ENCODE data around the gene ZNG1F. TPM values are rescaled to one million over a fixed set of nuclear protein-coding genes. Genes with fewer than 3 reads are reported as not detected.
"Not testable (repeated sequence)": the region's sequence is repeated elsewhere in the genome, so short reads cannot be mapped to it uniquely, and the experiment has no call there.

Gene ZNG1F
- total and polyA plus RNA-seq, 9 of the 15 experiments (the other 6 are each of a cell fraction or from before 2014, with no cell fraction given), result 6.9 to 104 (median 32.2) TPM

DNA sequence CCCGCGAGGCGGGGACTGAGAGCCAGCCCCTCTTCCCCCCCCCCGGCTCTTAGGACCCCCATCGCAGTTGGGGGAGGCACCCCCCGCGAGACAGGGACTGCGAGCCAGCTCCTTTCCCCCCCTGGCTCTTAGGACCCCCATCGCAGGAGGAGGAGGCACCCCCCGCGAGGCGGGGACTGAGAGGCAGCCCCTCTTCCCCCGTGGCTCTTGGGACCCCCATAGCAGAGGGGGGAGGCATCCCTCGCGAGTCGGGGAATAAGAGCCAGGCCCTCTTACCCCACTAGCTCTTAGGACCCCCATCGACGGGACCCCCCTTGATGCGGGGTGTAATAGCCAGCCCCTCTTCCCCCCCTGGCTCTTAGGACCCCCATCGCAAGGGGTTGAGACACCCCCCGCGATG, 80.3 kb downstream of the ZNG1F start:
- H3K4me3 ChIP-seq; in situ Hi-C loops (cut with MboI); H3K9me3 ChIP-seq (replicated peaks; ENCODE audit: control insufficient read depth, insufficient read depth, low read depth, low read length); POLR2A ChIA-PET; intact Hi-C loops (cut with micrococcal nuclease); FAIRE-seq; DNase-seq (ENCODE audit: extremely low read depth in 1 of 4, low spot score in 3 of 4); H3K4me1 ChIP-seq (replicated peaks in 1 of 2; ENCODE audit: control insufficient read depth in 2 of 2, insufficient read depth in 2 of 2, low read length in 2 of 2); H4K20me1 ChIP-seq (replicated peaks; ENCODE audit: control insufficient read depth, insufficient read depth, low read length); H3K27me3 ChIP-seq (ENCODE audit: control insufficient read depth in 2 of 2, insufficient read depth in 2 of 2, low read length in 2 of 2); H3K9me1 ChIP-seq (ENCODE audit: control insufficient read depth, insufficient read depth, low read length); ATAC-seq; CTCF ChIA-PET (ENCODE audit: low intra/inter-chr PET ratio); H3K9ac ChIP-seq (ENCODE audit: insufficient read depth in 1 of 2, low read depth in 2 of 2, low read length in 2 of 2); BruUV-seq (replicated peaks); H2AFZ ChIP-seq (ENCODE audit: low read depth, low read length); H3K4me2 ChIP-seq (ENCODE audit: insufficient read depth, low read length); H3K79me2 ChIP-seq (ENCODE audit: control insufficient read depth, insufficient read depth, low read length); H3K27ac ChIP-seq (ENCODE audit: extremely low read depth, low read depth, low read length); H3K36me3 ChIP-seq (ENCODE audit: control insufficient read depth, insufficient read depth, low read length): not testable (repeated sequence)
- WGBS (ENCODE audit: insufficient coverage, low coverage, missing lambda C conversion rate), result no CpG with 5 or more reads among the region's 22 CpGs

DNA sequence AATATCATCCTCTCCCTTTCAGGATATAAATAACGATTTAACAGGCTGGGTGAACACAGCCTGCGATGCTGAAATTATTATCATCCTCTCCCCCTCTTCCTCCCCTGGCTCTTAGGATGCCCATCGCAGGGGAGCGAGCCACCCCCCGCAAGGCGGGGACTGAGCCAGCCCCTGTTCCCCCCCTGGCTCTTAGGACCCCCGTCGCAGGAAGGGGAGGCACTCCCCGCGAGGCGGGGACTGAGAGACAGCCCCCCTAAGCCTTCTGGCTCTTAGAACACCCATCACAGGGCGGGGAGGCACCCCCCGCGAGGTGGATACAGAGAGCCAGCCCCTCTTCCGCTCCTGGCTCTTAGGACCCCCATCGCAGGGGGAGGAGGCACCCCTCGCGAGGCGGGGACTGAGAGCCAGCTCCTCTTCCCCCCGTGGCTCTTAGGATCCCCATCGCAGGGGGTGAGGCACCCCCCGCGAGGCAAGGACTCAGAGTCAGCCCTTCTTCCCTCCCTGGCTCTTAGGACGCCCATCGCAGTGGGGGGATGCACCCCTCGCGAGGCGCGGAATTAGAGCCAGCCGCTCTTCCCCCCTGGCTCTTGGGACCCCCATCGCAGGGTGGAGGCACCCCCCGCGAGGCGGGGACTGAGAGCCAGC, 82.5 kb downstream of the ZNG1F start:
- H3K27me3 ChIP-seq (ENCODE audit: control insufficient read depth in 2 of 2, insufficient read depth in 2 of 2, low read length in 2 of 2); ATAC-seq; H2AFZ ChIP-seq (ENCODE audit: low read depth, low read length); FAIRE-seq; H3K9me3 ChIP-seq (replicated peaks; ENCODE audit: control insufficient read depth, insufficient read depth, low read depth, low read length); H4K20me1 ChIP-seq (replicated peaks; ENCODE audit: control insufficient read depth, insufficient read depth, low read length); H3K4me2 ChIP-seq (ENCODE audit: insufficient read depth, low read length); H3K27ac ChIP-seq (ENCODE audit: extremely low read depth, low read depth, low read length); DNase-seq (ENCODE audit: extremely low read depth in 1 of 4, low spot score in 3 of 4); POLR2A ChIA-PET; in situ Hi-C loops (cut with MboI); H3K79me2 ChIP-seq (ENCODE audit: control insufficient read depth, insufficient read depth, low read length); H3K4me3 ChIP-seq; CTCF ChIA-PET (ENCODE audit: low intra/inter-chr PET ratio); H3K4me1 ChIP-seq (replicated peaks in 1 of 2; ENCODE audit: control insufficient read depth in 2 of 2, insufficient read depth in 2 of 2, low read length in 2 of 2); BruUV-seq (replicated peaks); H3K9ac ChIP-seq (ENCODE audit: insufficient read depth in 1 of 2, low read depth in 2 of 2, low read length in 2 of 2); H3K9me1 ChIP-seq (ENCODE audit: control insufficient read depth, insufficient read depth, low read length); intact Hi-C loops (cut with micrococcal nuclease); H3K36me3 ChIP-seq (ENCODE audit: control insufficient read depth, insufficient read depth, low read length): not testable (repeated sequence)
- no CpG with 5 or more reads among the region's 34 CpGs for WGBS (ENCODE audit: insufficient coverage, low coverage, missing lambda C conversion rate)

DNA sequence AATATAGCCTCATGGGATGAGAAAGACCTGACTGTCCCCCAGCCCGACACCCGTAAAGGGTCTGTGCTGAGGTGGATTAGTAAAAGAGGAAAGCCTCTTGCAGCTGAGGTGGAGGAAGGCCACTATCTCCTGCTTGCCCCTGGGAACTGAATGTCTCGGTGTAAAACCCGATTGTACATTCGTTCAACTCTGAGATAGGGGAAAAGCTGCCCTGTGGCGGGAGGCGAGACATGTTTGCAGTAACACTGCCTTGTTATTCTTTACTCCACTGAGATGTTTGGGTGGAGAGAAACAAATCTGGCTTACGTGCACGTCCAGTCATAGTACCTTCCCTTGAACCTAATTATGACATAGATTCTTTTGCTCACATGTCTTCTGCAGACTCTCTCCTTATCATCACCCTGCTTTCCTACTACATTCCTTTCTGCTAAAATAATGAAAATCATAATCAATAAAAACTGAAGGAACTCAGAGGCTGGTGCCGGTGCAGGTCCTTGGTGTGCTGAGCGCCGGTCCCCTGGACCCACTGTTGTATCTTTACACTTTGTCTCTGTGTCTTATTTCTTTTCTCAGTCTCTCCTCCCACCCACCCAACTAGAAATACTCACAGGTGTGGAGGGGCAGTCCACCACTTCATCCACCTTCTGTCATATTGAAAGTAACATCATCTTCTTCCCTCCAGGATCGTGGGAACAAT, 83.4 kb downstream of the ZNG1F start:
- POLR2A ChIA-PET; H3K79me2 ChIP-seq (ENCODE audit: control insufficient read depth, insufficient read depth, low read length); DNase-seq (ENCODE audit: extremely low read depth in 1 of 4, low spot score in 3 of 4); H2AFZ ChIP-seq (ENCODE audit: low read depth, low read length); BruUV-seq (replicated peaks); CTCF ChIA-PET (ENCODE audit: low intra/inter-chr PET ratio); FAIRE-seq; H3K27ac ChIP-seq (ENCODE audit: extremely low read depth, low read depth, low read length); H4K20me1 ChIP-seq (replicated peaks; ENCODE audit: control insufficient read depth, insufficient read depth, low read length); H3K9me1 ChIP-seq (ENCODE audit: control insufficient read depth, insufficient read depth, low read length); in situ Hi-C loops (cut with MboI); H3K9me3 ChIP-seq (replicated peaks; ENCODE audit: control insufficient read depth, insufficient read depth, low read depth, low read length); H3K4me2 ChIP-seq (ENCODE audit: insufficient read depth, low read length); H3K36me3 ChIP-seq (ENCODE audit: control insufficient read depth, insufficient read depth, low read length); H3K4me1 ChIP-seq (replicated peaks in 1 of 2; ENCODE audit: control insufficient read depth in 2 of 2, insufficient read depth in 2 of 2, low read length in 2 of 2); H3K4me3 ChIP-seq; H3K27me3 ChIP-seq (ENCODE audit: control insufficient read depth in 2 of 2, insufficient read depth in 2 of 2, low read length in 2 of 2); ATAC-seq; intact Hi-C loops (cut with micrococcal nuclease); H3K9ac ChIP-seq (ENCODE audit: insufficient read depth in 1 of 2, low read depth in 2 of 2, low read length in 2 of 2): not testable (repeated sequence)
- WGBS (ENCODE audit: insufficient coverage, low coverage, missing lambda C conversion rate), result 11% methylated on average over 7 of the region's 13 CpGs

DNA sequence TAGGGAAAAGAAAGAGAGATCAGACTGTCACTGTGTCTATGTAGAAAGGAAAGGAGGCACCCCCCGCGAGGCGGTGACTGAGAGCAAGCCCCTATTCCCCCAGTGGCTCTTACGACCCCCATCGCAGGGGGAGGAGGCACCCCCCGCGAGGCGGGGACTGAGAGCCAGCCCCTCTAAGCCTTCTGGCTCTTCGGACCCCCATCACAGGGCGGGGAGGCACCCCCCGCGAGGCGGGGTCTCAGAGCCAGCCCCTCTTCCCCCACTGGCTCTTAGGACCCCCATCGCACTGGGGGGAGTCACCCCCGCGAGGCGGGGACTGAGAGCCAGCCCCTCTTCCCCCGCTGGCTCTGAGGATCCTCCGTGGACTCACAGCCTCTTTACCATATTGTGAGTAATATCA, 84.6 kb downstream of the ZNG1F start:
- H2AFZ ChIP-seq (ENCODE audit: low read depth, low read length); H3K79me2 ChIP-seq (ENCODE audit: control insufficient read depth, insufficient read depth, low read length); FAIRE-seq; intact Hi-C loops (cut with micrococcal nuclease); H3K4me2 ChIP-seq (ENCODE audit: insufficient read depth, low read length); H4K20me1 ChIP-seq (replicated peaks; ENCODE audit: control insufficient read depth, insufficient read depth, low read length); H3K9me3 ChIP-seq (replicated peaks; ENCODE audit: control insufficient read depth, insufficient read depth, low read depth, low read length); H3K9me1 ChIP-seq (ENCODE audit: control insufficient read depth, insufficient read depth, low read length); H3K27me3 ChIP-seq (ENCODE audit: control insufficient read depth in 2 of 2, insufficient read depth in 2 of 2, low read length in 2 of 2); BruUV-seq (replicated peaks); POLR2A ChIA-PET; H3K4me3 ChIP-seq; CTCF ChIA-PET (ENCODE audit: low intra/inter-chr PET ratio); in situ Hi-C loops (cut with MboI); DNase-seq (ENCODE audit: extremely low read depth in 1 of 4, low spot score in 3 of 4); ATAC-seq; H3K36me3 ChIP-seq (ENCODE audit: control insufficient read depth, insufficient read depth, low read length); H3K27ac ChIP-seq (ENCODE audit: extremely low read depth, low read depth, low read length); H3K9ac ChIP-seq (ENCODE audit: insufficient read depth in 1 of 2, low read depth in 2 of 2, low read length in 2 of 2); H3K4me1 ChIP-seq (replicated peaks in 1 of 2; ENCODE audit: control insufficient read depth in 2 of 2, insufficient read depth in 2 of 2, low read length in 2 of 2): not testable (repeated sequence)
- WGBS (ENCODE audit: insufficient coverage, low coverage, missing lambda C conversion rate), result no CpG with 5 or more reads among the region's 19 CpGs

Measured in K562 (cell line).